GM21723 (cell line): ENCODE data around the gene PCDHB12.

Experiments used
- ATAC-seq: cut with Tn5 transposase; IDR thresholded peaks from one replicate; pipeline ENCODE4 v1.9.1; 2021; ENCODE audit warnings: mild to moderate bottlenecking, moderate library complexity; ENCODE audit not compliant: unreplicated experiment

Gene PCDHB12

DNA sequence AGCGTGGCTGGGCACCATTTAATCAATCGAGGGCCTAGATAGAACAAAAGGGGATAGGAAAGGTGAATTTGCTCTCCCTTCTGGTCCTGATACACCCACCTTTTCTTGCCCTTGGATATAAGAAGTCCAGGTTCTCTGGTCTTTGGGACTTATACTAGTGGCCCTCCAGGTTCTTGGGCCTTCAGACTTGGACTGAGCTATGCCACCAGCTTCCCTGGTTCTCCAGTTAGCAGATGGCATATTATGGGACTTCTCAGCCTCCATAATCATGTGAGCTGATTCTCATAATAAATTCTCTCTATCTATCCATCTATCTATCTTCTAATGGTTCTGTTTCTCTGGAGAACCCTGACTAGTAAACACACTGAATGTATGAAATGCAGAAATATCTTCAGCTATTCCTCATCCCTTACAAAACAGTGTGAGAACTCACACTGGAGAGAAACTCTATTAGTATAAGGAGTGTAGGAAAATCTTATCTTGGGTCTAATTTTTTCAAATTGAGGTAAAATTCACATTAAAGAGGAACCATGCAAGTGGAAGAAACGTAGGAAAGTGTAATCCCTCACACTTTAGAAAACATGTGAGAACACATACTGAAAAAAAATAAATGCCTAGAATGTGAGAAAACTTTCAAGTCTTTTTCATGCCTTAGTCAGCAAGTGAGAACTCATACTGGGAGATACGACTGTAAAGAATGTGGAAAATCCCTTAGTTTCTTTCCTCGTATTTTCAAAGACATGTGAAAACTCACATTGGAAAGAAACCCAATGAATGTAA, 52.1 kb downstream of the PCDHB12 start:
- no peak for ATAC-seq

DNA sequence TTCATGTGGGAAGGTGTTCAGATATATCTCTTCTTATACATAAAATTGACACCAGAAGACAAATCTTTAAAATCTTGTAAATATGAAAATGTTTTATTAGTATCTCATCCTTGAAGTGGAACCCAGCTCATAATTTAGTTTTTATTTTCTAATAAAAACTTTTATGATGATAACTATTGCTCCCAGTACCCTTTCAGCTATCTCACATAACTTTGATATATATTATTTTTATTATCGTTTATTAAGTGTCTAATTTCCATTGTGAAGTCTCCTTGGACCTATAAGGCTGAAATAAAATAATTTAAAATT, 52.7 kb downstream of the PCDHB12 start:
- ATAC-seq: no peak
